DOHH2 (cell line): Measurements from ENCODE around the gene RXRA.

ENCODE experiments used
- CTCF ChIP-seq: fragments of 200-600 bp; sonication (generic); IDR thresholded peaks from one replicate; pipeline ENCODE4 v1.5.1; 2014; ENCODE audit warnings: antibody characterized with exemption, mild to moderate bottlenecking, low read depth, low read length; ENCODE audit not compliant: poor library complexity, severe bottlenecking
- EZH2phosphoT487 ChIP-seq: fragments of 200-600 bp; sonication (generic); IDR thresholded peaks from 2 replicates; pipeline ENCODE4 v1.6.1; 2017; ENCODE audit warnings: borderline replicate concordance, mild to moderate bottlenecking, antibody characterized with exemption, low read length, moderate library complexity, mixed read lengths

- TF ChIP-seq CTCF (no peak), EZH2phosphoT487 (no peak)
Observed at GRCh38 chr9:134330590-134330989, 4.3 kb downstream of the RXRA start.
